ENCODE data around the gene NSL1.

DNA sequence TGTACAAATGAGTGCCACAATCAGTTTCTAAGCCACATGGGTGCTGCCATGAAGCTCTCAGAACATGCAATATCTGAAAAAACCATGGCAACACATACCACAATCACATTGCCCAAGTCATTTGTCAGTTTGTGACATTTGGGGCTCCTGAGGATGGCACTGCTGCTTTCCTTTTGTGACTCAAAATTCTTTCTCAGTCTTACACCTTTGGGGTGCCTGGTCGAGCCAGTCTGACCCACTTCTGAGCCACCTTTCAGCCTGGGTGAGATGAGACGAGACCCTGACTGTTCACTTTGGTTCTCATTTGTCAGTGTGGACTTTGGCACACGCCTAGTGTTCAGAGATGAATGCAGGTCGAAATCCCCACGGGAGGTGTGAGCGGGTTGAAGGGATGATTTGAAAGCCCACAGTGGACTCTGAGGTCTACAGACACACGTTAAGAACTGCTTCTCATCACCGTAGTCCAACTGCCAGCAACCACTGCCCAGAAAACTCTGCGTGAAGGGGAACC, 100.0 kb downstream of the NSL1 start:
- no peak for TF ChIP-seq ELF4 (IDR thresholded peaks at IDR 0.05)
- TF ChIP-seq SP1 (IDR thresholded peaks at IDR 0.05) = no peak
- TF ChIP-seq CTBP1 (IDR thresholded peaks at IDR 0.05; ENCODE audit: borderline replicate concordance) = no peak
- no peak for TF ChIP-seq SUZ12 (IDR thresholded peaks at IDR 0.05)
- no peak for TF ChIP-seq TARDBP (IDR thresholded peaks at IDR 0.05)
- no peak for TF ChIP-seq BHLHE40 (IDR thresholded peaks at IDR 0.05; ENCODE audit: borderline replicate concordance)
- TF ChIP-seq, protein P1, sequence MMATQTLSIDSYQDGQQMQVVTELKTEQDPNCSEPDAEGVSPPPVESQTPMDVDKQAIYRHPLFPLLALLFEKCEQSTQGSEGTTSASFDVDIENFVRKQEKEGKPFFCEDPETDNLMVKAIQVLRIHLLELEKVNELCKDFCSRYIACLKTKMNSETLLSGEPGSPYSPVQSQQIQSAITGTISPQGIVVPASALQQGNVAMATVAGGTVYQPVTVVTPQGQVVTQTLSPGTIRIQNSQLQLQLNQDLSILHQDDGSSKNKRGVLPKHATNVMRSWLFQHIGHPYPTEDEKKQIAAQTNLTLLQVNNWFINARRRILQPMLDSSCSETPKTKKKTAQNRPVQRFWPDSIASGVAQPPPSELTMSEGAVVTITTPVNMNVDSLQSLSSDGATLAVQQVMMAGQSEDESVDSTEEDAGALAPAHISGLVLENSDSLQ (IDR thresholded peaks at IDR 0.05) = no peak
- TF ChIP-seq FOXA1 (IDR thresholded peaks at IDR 0.05) = no peak

Measured in HEK293T (cell line).